NCI-H1417 (cell line): Measurements from ENCODE around the gene ADAMTS2.
A peak's percentile ranks its signal among the peaks of the same experiment; 100 is the strongest.
"Not testable (repeated sequence)": the region's sequence is repeated elsewhere in the genome, so short reads cannot be mapped to it uniquely, and the experiment has no call there.

ENCODE experiments used
- DNase-seq, 3 experiments: peaks; one replicate each; lab custom pipeline; 2025; lab: John Stamatoyannopoulos, UW

ADAMTS2 gene

GRCh38 chr5:179296150-179296821 lies 49.0 kb downstream of the ADAMTS2 start:
- no peak for DNase-seq

GRCh38 chr5:179295778-179296149 lies 49.5 kb downstream of the ADAMTS2 start:
- DNase-seq = no peak

- no peak for DNase-seq
These were observed 50.1 kb downstream of the ADAMTS2 start for GRCh38 chr5:179294891-179295777.

- no peak for DNase-seq
These were observed 51.0 kb downstream of the ADAMTS2 start for GRCh38 chr5:179294131-179294780.

GRCh38 chr5:179292681-179293635 lies 52.3 kb downstream of the ADAMTS2 start:
- no peak for DNase-seq

- no peak for DNase-seq
These were observed 53.1 kb downstream of the ADAMTS2 start for GRCh38 chr5:179292202-179292601.

GRCh38 chr5:179290681-179291540 lies 54.4 kb downstream of the ADAMTS2 start:
- no peak for DNase-seq

- DNase-seq = no peak
These were observed 55.4 kb downstream of the ADAMTS2 start for GRCh38 chr5:179289756-179290385.

- DNase-seq = no peak
These were observed 56.5 kb downstream of the ADAMTS2 start for GRCh38 chr5:179288809-179289185.

- no peak for DNase-seq
These were observed 57.0 kb downstream of the ADAMTS2 start for GRCh38 chr5:179288101-179288808.

GRCh38 chr5:179287631-179288030 lies 57.6 kb downstream of the ADAMTS2 start:
- no peak for DNase-seq

- no peak for DNase-seq
These were observed 58.2 kb downstream of the ADAMTS2 start for GRCh38 chr5:179287071-179287470.

GRCh38 chr5:179285776-179286162 lies 59.5 kb downstream of the ADAMTS2 start:
- DNase-seq = not testable (repeated sequence)

GRCh38 chr5:179284751-179285631 lies 60.3 kb downstream of the ADAMTS2 start:
- peak in 2 of 3 experiments; percentile 63 to 95 for DNase-seq

GRCh38 chr5:179283908-179284307 lies 61.4 kb downstream of the ADAMTS2 start:
- DNase-seq = not testable (repeated sequence)

- DNase-seq = no peak
These were observed 63.6 kb downstream of the ADAMTS2 start for GRCh38 chr5:179281694-179282093.

GRCh38 chr5:179280095-179280490 lies 65.2 kb downstream of the ADAMTS2 start:
- no peak for DNase-seq

- DNase-seq = no peak
These were observed 65.7 kb downstream of the ADAMTS2 start for GRCh38 chr5:179279347-179280094.
